GM21619 (cell line): ENCODE measurements around the gene SH2D4B.
"Not testable (repeated sequence)": the region's sequence is repeated elsewhere in the genome, so short reads cannot be mapped to it uniquely, and the experiment has no call there.

ENCODE experiments used
- ATAC-seq: cut with Tn5 transposase; IDR thresholded peaks from one replicate; pipeline ENCODE4 v1.9.1; 2021; ENCODE audit not compliant: unreplicated experiment

The SH2D4B gene

DNA sequence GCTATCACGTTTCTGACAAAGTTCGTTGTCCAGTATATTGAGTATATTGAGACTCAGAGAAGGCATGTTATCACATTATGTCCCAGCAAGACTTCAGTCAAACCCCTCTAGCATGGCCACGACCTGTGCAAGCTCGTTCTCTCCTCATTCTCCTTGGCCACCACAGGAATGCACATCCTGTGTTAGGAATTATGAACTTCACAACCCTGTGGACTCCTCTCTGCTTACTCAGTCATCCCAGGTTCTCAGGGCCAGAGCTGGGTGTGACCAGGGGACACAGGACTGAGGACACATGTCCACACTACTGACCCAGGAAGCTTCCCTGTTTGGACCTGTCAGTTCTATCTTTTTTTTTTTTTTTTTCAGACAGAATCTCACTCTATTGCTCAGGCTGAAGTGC, 4.4 kb downstream of the SH2D4B start:
- no peak for ATAC-seq

DNA sequence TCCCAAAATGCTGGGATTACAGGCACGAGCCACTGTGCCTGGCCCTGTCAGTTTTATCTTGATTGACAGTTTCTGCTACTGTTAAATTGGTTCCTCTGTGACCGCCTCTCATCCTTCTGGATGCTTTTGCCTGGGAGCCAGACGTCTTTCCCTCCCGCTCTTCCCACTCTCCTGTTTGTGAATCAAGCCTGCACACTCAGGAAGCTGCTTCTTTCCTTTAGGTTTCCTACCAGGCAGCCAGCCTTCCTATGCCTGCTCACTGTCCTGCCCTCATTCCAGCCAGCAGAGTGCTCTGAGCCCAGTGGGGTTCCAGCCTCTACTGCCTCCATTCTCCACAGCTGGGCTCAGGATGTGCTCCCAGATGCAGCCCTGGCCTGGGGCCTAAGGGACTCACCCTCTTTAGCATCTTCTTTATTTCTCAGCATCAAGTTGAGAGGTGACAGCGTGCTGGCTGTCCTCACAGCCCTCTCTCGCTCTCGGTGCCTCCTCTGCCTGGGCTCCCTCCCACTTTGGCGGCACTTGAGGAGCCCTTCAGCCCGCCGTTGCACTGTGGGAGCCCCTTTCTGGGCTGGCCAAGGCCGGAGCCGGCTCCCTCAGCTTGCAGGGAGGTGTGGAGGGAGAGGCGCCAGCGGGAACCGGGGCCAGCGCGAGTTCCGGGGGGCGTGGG, 5.1 kb downstream of the SH2D4B start:
- no peak for ATAC-seq

DNA sequence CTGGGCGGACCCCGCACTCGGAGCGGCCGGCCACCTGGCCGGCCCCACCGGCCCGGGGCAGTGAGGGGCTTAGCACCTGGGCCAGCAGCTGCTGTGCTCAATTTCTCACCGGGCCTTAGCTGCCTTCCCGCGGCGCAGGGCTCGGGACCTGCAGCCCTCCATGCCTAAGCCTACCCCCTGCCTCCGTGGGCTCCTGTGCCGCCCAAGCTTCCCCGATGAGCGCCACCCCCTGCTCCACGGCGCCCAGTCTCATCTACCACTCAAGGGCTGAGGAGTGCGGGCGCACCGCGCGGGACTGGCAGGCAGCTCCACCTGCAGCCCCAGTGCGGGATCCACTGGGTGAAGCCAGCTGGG, 5.6 kb downstream of the SH2D4B start:
- ATAC-seq, result not testable (repeated sequence)

DNA sequence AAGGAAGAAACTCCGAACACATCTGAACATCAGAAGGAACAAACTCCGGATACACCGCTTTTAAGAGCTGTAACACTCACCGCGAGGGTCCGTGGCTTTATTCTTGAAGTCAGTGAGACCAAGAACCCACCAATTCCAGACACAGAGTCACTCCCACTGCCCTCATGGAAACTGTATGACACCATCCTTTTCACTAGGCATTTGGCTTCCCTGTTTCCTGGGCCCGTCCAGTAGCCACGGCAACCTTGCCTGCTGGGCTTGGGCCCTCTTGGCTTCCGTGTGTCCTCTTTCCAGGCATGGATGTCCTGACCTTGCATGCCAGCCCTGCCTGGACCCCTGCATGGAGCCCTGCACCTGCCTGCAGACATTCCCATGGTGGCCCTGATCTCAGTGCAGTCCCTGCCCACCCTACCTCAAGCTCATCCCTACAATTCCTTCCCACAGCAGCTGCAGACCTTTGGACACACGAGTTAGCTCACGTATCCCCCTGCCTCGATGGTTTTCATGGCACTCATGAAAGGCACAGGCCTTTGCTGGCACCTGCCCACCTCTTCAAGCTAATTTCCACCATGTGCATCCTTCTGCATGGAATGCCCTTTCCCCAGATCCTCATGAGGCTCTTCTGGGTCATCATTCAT, 6.7 kb downstream of the SH2D4B start:
- no peak for ATAC-seq

DNA sequence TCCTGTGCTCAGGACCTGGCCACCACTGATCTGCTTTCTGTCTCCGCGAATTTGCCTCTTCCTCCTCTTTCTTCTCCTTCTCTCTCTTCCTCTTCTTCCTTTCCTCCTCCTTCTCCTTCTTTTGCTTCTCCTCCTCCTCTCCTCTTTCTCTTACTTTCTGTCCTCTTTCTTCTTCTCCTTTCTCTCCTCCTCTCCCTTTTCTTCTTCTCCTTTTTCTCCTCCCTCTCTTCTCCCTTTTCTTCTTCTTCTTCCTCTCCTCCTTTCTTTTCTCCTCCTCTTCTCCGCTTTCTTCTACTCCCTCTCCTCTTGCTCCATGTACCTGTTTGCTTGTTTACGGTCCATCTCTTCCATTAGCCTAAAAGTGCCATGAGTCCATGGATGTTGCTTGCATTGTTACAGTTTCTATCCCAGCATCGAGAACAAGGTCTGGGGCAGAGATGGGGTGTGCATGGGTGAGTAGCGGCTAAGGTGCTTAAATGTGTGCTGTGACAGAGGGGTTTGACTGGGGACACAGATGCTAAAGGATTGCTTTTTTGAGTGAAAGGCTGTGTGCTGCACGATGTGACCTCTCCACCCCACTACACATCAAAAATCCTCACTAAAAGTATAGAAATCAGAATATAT, 7.7 kb downstream of the SH2D4B start:
- ATAC-seq, result no peak

DNA sequence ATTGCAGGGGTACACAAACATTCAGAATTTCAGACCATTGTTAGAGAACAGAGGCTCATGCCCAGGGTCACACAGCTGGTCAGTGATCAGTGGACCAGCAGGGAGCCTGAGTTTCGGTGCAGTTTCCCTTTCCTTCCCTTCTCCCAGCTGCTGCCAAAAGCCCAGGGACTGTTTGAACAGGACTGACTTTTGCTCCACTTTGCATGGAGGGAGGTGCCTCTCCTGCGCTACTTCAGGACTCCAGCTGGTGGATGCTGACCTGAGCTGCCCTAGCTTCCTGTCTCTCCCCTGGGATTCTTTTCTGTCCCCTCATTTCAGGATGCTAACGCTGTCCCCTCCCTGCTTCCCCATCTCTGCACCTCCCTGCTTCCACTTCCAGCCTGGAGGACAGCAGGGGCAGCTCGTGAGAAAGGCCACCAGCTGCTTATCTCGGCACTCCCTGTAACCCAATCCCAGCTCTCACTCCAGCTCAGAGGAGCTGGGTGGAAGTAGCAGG, 14.5 kb downstream of the SH2D4B start:
- no peak for ATAC-seq

DNA sequence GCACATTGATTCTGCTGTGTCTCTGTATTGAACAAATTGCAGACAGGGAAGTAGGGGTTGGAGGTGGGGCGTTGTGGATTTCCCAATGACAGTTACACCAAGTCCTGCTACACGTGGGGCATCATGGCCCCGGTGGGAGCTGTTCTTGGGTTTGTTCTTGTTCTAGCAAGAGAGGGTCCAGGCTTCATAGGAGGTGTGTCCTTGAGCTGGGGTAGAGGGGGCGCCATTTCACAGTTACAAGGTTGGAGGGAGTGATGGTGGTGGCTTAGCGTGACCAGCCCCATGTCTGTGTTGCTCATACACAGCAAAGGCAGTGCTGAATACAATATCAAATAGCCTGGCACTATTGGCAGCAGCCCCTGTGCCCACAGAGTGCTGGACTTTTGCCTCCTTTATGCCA, 15.7 kb downstream of the SH2D4B start:
- ATAC-seq, result no peak

DNA sequence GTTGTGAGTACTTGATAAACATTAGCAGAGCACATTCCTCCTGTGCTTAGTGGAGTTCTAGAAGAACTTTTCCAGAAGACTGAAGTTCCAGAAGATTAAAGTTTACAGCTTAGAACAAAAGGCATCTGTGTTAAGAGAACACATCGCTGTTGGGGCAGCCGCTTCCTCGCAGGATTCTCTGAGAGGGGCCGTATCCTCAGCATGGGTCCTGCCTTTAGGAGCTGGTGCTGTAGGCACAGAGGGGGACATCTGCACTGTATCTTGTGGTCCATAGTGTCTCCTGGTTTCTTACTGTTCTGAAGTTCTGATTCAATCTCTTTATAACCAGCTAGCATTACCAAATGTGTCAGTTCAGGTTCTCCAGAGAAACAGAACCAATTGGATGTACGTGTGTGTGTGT, 16.3 kb downstream of the SH2D4B start:
- ATAC-seq, result no peak

DNA sequence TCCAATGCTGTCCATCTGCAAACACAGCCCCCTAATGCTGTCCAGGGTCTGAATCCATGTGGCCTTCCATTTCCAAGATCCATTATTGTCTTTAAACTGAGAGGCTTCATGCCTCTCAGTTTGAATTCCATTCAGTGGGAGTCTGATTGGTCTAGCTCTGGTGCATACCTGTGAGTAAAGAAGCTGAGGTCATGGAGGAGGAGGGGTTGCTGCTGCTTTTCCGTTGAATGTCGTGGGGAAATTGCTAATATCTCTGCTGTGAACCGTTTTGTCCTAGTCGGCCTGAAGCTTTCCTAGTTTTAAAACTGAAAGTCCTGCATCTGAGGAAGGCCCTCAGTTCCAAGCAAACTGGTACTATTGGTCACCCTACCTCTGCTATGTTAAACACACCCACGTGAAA, 17.7 kb downstream of the SH2D4B start:
- no peak for ATAC-seq

DNA sequence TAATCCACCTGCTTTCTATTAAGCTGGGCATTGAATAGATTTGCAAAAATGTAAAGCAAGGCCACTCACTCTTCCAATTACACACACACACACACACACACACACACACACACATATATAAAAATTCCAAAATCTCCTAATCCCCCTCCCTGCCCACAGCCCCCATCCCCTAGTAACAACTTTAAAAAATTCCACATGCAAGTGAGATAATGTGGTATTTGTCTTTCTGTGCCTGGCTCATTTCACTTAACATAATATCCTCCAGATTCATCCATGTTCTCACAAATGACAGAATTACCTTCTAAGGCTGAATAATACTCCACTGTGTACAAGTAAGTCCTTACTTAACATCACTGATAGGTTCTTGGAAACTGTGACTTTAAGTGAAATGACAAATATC, 24.2 kb downstream of the SH2D4B start:
- no peak for ATAC-seq

DNA sequence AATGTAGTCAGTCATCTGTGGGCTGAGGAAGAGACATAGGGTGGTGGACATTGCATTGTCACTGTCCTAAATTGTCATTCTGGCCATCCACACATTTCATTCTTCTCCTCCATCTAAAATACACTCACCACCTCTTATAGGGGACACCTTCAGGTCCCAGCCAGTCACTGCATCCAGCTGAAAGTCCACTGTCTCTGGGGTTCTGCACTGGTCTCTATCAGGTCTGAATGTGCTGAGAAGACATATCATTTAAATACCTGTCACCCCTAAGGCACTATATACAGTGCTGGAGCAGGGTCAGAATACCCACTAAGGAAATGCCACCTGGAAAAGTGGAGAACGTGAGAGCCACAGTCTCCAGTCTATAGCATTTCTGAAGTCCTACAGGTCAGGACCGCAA, 29.6 kb downstream of the SH2D4B start:
- ATAC-seq, result no peak

DNA sequence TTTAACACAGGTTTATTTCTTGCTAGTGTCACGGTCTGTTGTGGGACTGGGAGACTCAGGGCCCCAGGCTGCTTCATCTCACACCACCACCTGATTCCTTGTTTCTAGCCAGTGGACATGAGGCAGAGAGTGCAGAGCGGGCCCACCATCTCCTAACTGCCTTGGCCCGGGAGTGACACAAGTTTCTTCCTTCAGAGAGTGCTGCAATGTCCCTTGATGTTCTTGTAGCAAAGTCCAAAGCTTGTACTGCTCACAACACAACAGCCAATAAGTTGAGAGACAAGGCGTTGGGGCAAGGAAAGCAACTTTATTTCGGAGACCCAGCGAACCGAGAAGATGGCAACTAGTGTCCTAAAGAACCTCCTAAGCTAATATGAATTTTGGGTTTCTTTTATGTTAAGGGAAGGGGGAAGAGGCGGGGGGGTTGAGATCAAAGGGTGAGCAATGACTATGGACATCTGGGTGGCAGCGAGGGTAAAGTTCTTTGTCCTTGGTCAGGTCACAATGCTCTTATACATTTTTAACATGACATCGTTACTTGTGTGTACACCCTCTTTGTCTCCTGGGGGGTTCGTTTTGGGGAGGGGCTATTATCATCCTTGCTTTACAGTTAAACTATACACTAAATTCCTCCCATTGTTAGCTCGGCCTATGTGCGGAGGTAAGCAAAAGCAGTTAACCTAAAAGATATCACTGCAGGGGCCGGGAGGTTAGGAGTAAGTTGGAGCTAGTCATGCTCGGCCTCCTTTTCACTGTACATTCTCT, 31.6 kb downstream of the SH2D4B start:
- no peak for ATAC-seq

DNA sequence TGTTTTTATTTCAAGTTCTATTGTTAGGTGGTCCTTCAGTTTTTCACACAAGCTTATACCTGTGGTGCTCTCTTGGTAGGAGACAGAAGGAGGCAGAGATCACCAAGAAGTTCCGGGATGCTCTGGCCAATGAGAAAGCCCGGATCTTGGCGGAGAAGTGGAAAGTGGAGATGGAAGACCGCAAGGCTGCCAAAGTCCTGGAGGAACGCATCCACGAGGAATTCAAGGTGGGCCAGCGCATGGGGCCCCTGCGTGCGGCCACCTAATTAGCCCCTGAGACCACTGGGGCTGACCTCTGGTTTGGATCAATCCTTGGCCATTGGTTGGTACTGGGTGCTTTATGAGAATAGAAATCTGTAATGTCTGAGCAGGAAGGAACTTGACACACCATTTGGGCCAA, 33.6 kb downstream of the SH2D4B start:
- ATAC-seq, result no peak

DNA sequence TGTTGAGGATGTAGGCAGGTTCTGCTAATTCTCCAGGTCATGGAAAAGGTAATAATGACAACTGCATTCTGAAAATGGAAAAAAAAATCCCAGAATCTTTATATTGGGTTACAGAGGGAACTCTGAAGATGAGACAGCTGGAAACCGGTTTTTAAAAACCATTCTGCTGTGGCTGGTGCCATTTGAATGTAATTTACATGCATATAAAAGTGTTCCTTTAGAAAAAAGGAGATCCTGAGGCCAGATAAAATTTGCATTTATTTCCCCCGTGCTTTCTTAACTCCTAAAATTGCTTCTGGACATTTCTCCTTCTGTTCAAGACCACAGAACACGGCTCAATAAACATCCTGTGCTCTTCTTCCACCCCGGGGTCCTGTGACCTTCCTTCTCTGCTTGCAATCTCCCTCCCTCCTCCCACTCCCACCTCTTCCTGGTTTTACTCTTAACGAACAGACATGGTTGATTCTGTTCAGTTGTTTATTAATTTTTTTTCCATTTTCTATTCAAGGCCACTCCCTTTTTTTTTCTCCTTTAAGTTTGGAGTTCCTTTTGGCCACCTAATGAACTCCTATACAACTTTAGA, 41.6 kb downstream of the SH2D4B start:
- ATAC-seq, result no peak

DNA sequence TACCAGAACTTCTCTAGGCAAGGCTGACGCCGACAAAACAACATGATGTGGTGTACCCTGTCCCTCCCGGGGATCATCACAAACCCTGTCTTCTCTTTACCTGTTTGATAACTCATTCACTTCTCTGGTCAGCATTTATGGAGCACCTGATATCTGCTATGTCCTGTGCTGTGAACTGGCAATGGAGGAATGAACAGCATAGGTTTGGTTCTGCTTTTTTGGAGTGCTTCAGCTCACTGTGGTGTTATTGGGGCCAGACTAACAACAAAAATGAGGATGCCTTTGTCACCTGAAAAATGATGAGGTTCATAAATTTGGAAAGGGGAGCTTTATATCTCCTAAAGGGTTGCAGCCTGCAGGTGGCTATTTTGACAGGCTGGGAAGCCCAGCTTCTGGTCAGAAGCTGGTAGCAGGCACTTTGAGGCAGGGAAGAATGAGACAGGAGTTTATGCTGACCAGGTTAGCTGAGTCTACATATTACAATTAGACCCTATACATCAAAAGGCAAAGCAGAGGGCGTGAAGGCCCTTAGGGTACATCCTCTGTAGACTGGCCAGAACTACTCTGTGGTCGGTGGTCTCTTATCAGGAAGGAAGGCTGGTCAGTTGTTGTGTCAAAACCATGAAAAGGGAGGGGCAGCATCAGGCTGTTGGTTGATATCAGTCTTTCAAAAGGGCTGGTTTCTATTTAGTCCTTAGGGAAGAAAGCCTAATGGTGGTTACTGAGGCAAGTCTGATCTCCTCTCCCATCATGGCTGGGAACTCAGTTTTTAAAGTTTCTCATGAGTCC, 42.3 kb downstream of the SH2D4B start:
- no peak for ATAC-seq

DNA sequence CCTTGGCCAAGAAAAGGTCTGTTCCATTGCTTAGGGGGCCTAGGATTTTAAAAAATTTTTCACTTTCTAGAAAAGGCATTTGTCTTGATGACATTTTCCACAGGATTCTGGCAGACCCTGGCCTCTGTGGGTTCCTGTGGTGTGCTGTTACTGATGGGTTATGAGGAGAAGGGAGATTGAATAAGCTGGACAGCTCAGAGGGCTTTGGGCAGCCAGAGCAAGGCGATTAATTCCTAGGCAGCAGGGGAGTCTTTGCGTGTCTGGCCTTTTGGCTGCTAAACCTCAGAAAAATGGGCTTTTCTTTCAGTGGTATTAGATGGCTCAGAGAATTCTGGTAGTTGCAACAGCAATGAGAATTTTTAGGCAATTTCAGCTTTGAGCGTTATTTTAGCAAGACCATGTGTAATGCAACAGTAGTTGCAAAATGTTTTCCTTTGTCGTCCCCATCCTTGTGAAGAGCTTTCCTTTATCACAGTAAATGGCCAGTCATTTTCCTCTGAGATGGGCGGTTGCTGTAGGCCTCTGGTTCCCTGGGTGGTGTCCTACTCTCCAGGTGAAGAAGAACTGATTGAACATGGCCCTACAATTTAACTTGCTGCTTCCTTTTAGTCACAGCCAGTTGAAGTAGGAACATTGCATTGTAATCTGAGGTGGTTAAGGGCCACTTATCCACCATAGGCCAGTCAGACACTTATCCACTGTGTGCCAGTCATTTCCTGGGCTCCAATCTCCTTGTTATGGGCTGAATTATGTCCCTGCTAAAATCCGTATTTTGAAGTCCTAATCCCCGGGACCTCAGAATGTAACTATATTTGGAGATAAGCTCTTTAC, 43.2 kb downstream of the SH2D4B start:
- no peak for ATAC-seq

DNA sequence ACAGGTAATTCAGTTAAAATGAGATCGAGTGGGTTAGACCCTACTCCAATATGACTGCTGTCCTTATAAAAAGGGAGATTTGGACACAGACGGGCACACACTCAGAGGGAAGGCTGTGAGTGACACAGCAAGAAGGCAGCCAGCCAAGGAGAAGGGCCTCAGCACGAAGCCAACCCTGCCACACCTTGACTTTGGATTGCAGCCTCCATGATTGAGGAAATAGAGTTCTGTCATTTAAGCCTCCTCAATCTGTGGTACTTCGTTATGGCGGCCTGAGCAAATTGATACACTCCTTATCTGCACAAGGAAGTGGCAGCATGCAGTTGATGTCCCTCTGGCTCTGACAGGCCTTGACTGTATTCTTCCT, 43.8 kb downstream of the SH2D4B start:
- no peak for ATAC-seq

DNA sequence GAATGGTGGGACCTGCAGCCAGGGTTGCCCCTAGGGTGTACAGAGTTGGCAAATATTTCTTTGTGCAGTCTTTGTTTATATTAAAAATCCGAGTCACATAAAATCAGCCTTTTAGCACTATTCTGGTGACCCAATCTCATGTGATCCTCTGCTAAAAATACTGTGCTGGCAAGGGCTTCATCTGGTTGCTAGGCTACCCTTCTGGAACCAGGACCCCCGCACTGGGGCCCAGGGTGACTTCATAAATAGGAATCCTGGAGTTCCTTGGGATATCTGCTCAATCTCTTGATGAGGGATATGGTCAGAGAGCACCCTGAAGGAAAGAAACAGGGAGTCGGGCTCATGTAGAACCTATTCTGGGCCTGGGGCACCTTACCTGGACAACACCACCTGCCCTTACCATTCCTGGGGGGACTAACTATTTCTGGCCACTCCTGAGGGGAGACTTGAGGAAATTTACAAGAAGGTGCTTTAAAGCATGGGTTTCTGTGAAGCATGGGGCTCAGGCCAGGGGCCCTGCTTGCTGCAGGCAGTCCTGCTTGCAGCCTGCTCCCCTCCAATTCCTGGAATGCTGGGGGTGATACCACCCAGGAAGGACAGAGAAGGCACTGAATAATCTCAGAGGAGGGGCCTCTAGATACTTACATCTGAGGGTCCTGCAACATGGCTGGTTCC, 44.7 kb downstream of the SH2D4B start:
- no peak for ATAC-seq

DNA sequence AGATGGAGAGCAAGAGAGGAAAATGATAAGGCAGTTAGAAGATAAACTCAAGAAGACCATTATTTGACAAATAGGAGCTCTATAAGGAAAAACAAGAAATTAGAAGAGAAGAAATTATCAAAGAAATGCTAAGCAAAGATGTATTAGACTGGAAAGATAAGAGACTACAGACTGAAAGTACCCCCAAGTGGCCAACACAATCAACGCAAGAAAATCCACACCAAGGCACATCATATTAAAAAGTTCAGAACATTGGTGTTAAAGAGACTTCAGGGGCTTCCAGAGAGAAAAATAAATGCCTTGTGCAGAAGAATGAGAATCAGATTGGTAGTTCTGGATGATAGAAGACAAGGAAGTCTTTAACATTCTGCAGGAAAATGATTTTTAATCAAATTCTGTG, 46.0 kb downstream of the SH2D4B start:
- no peak for ATAC-seq
